Loucy (cell line): ENCODE data around the gene KCNMA1.

Source experiments
- H2AFZ ChIP-seq: fragments of 200-600 bp; sonication (generic); 2 replicates; pipeline ENCODE4 v1.6.0; 2016; ENCODE audit warnings: antibody characterized with exemption, mild to moderate bottlenecking, low read length, moderate library complexity
- H3F3A ChIP-seq: fragments of 200-600 bp; 2 replicates; pipeline ENCODE4 v1.6.0; 2016; ENCODE audit warnings: antibody characterized with exemption, low read depth, mild to moderate bottlenecking
- H3K27me3 ChIP-seq: fragments of 200-600 bp; sonication (generic); 2 replicates; pipeline ENCODE4 v1.6.1; 2014; ENCODE audit warnings: low read length, mild to moderate bottlenecking; ENCODE audit not compliant: insufficient read depth, poor library complexity, severe bottlenecking
- H3K36me3 ChIP-seq: fragments of 200-600 bp; sonication (generic); 2 replicates; pipeline ENCODE4 v1.6.1; 2016; ENCODE audit warnings: low read length; ENCODE audit not compliant: insufficient read depth
- H3K4me1 ChIP-seq: fragments of 200-600 bp; sonication (generic); 2 replicates; pipeline ENCODE4 v1.5.1; 2014; ENCODE audit warnings: low read length, mild to moderate bottlenecking; ENCODE audit not compliant: insufficient read depth, poor library complexity, severe bottlenecking
- H3K4me2 ChIP-seq: fragments of 200-600 bp; sonication (generic); 2 replicates; pipeline ENCODE4 v1.6.0; 2014; ENCODE audit warnings: antibody characterized with exemption, low read length, low read depth, mild to moderate bottlenecking; ENCODE audit not compliant: poor library complexity, severe bottlenecking
- H3K4me3 ChIP-seq: fragments of 200-600 bp; sonication (generic); 2 replicates; pipeline ENCODE4 v1.5.1; 2014; ENCODE audit warnings: low read length, mild to moderate bottlenecking, mixed read lengths; ENCODE audit not compliant: poor library complexity, severe bottlenecking
- H3K79me2 ChIP-seq: fragments of 200-600 bp; sonication (generic); 2 replicates; pipeline ENCODE4 v1.6.1; 2014; ENCODE audit warnings: low read length; ENCODE audit not compliant: insufficient read depth
- H3K9ac ChIP-seq: fragments of 200-600 bp; sonication (generic); 2 replicates; pipeline ENCODE4 v1.6.0; 2014; ENCODE audit warnings: mild to moderate bottlenecking, low read depth, low read length, moderate library complexity; ENCODE audit not compliant: poor library complexity, severe bottlenecking
- H3K9me2 ChIP-seq: fragments of 200-600 bp; sonication (generic); replicated peaks from 2 replicates; pipeline ENCODE4 v1.6.1; 2016; ENCODE audit warnings: low read depth, low read length, mixed read lengths
- H3K9me3 ChIP-seq: fragments of 200-600 bp; sonication (generic); 2 replicates; pipeline ENCODE4 v1.6.1; 2014; ENCODE audit warnings: mild to moderate bottlenecking, antibody characterized with exemption, low read length, low read depth; ENCODE audit not compliant: insufficient read depth
- H4K20me1 ChIP-seq: fragments of 200-600 bp; sonication (generic); 2 replicates; pipeline ENCODE4 v1.6.0; 2014; ENCODE audit warnings: antibody characterized with exemption, low read length, mild to moderate bottlenecking; ENCODE audit not compliant: insufficient read depth, poor library complexity, severe bottlenecking
- EZH2phosphoT487 ChIP-seq: fragments of 200-600 bp; IDR thresholded peaks from 2 replicates; pipeline ENCODE4 v1.6.1; 2018; ENCODE audit warnings: antibody characterized with exemption, mild to moderate bottlenecking, moderate library complexity, borderline replicate concordance
- TF ChIP-seq, protein P1 (sequence below): fragments of 200-600 bp; sonication (generic); conservative IDR thresholded peaks from 2 replicates; pipeline ENCODE4 v1.5.1; 2014; ENCODE audit warnings: mild to moderate bottlenecking, antibody characterized with exemption, low read length

KCNMA1 gene

DNA sequence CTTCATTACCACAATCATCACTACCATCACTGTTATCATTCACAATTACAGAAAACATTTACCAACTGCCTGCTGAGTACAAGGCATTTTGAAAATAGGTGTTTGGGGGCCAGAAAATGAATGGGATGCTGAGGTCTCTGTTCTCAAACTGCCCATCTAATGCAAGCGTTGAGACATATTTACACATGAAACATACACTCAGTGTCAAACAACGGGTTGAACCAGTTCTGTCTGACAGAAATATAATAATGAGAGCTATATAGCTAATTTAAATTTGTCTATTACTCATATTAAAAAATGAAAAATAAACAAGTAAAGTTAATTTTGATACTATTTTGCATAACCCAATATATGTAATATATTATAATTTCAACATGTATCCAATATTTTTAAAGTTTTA, 303.1 kb downstream of the KCNMA1 start:
- TF ChIP-seq, protein P1, sequence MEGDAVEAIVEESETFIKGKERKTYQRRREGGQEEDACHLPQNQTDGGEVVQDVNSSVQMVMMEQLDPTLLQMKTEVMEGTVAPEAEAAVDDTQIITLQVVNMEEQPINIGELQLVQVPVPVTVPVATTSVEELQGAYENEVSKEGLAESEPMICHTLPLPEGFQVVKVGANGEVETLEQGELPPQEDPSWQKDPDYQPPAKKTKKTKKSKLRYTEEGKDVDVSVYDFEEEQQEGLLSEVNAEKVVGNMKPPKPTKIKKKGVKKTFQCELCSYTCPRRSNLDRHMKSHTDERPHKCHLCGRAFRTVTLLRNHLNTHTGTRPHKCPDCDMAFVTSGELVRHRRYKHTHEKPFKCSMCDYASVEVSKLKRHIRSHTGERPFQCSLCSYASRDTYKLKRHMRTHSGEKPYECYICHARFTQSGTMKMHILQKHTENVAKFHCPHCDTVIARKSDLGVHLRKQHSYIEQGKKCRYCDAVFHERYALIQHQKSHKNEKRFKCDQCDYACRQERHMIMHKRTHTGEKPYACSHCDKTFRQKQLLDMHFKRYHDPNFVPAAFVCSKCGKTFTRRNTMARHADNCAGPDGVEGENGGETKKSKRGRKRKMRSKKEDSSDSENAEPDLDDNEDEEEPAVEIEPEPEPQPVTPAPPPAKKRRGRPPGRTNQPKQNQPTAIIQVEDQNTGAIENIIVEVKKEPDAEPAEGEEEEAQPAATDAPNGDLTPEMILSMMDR: no peak
- no peak for TF ChIP-seq EZH2phosphoT487

DNA sequence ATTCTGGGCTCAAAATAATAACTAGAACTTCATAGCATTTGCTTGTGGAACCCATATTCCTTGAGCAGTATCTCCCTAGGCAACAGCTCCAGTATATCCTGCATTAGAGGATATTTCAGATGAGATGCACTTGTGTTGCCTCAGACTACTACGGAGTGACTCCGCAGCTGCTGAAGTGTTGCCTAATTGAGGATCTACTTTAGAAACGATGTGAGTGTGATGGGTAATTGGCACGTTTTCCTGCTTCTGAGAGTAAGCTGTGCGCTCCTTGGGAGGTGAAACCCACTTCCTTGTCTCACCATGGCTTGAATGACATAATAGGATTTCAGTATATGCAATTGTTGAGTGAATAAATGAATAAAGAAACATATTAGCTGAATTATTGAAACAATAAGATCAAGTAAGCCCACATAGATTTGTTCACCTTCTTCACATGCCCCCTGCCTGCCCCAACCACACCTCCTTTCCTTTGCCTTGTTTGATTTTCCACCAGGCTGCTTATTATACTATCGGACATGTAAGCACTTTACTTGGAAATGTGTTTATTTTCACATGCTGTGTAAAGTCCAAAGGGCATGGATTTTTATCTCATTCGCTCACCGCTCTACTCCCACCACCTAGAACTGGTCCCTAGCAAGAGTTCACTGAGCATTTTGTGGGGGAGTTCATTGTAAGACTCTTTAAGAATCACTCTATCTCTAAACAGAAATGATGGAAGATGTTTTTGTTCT, 303.8 kb downstream of the KCNMA1 start:
- Histone ChIP-seq H2AFZ (no peak overlapping the region), H3K4me2 (no peak overlapping the region), H3K79me2 (no peaks in the 10 kb centered on the region), H3K9me2 (no peaks in the 10 kb centered on the region), H3K9ac (no peak overlapping the region), H3K4me3 (no peak overlapping the region), H3K36me3 (no peaks in the 10 kb centered on the region), H3K9me3 (no peaks in the 10 kb centered on the region), H4K20me1 (no peaks in the 10 kb centered on the region), H3K27me3 (peaks cover 6% of the 10 kb centered on the region), H3K4me1 (no peaks in the 10 kb centered on the region), H3F3A (no peaks in the 10 kb centered on the region)
- TF ChIP-seq EZH2phosphoT487: no peak
- TF ChIP-seq, protein P1: no peak

More for the DNA sequence above, 303.1 kb downstream of the KCNMA1 start:
- no peaks in the 10 kb centered on the region for H4K20me1 ChIP-seq
- H3K4me1 ChIP-seq: no peaks in the 10 kb centered on the region
- no peaks in the 10 kb centered on the region for H3F3A ChIP-seq
- H3K4me2 ChIP-seq: no peak overlapping the region
- H3K27me3 ChIP-seq: peaks cover 6% of the 10 kb centered on the region
- no peak overlapping the region for H3K4me3 ChIP-seq
- H3K79me2 ChIP-seq: no peaks in the 10 kb centered on the region
- H3K36me3 ChIP-seq: no peaks in the 10 kb centered on the region
- H3K9me2 ChIP-seq: no peaks in the 10 kb centered on the region
- no peak overlapping the region for H3K9ac ChIP-seq
- H2AFZ ChIP-seq: no peak overlapping the region
- peaks cover 2% of the 10 kb centered on the region; the same call in 1 of the 2 replicates for H3K9me3 ChIP-seq

DNA sequence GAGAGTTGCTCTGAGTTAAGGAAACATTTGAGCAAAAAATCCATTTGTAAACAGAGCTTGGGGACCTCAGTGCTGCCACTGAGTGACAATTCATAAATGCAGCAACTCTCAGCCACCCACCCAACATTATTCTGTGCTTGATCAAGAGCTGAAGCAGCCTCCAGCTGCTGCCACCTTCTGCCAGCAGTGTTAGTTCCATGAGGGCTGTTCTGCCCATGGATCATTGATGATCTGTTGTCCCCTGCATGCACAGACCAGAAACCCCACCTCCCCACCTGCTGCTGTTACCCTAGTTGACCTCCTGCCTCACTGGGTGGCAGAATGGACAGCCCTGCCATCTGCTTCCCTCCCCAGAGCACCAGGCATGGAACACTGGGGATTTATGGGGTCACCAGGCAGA, 305.4 kb downstream of the KCNMA1 start:
- H3F3A ChIP-seq: no peaks in the 10 kb centered on the region
- no peak overlapping the region for H3K4me3 ChIP-seq
- no peaks in the 10 kb centered on the region for H4K20me1 ChIP-seq
- no peak overlapping the region for H3K9ac ChIP-seq
- no peaks in the 10 kb centered on the region for H3K79me2 ChIP-seq
- no peaks in the 10 kb centered on the region for H3K9me2 ChIP-seq
- H3K4me2 ChIP-seq: no peak overlapping the region
- H3K36me3 ChIP-seq: no peaks in the 10 kb centered on the region
- H2AFZ ChIP-seq: no peak overlapping the region
- no peaks in the 10 kb centered on the region for H3K9me3 ChIP-seq
- H3K4me1 ChIP-seq: no peaks in the 10 kb centered on the region
- TF ChIP-seq, protein P1: peak; percentile 40; the same call in 1 of the 2 replicates
- no peak for TF ChIP-seq EZH2phosphoT487
- H3K27me3 ChIP-seq: peaks cover 6% of the 10 kb centered on the region
